ENCODE measurements around the gene MBP. TPM values are rescaled to one million over a fixed set of nuclear protein-coding genes. Genes with fewer than 3 reads are reported as not detected.

Gene MBP
- total RNA-seq, 1 donor from 2014 or later, result 90.6 TPM

GRCh38 chr18:77070627-77071026 lies 62.0 kb downstream of the MBP start:
- Histone ChIP-seq H3K4me3 (no peak overlapping the region), H3K27me3 (ENCODE audit: low read depth) (no peaks in the 10 kb centered on the region), H3K4me1 (peaks cover 88% of the 10 kb centered on the region), H3K36me3 (peaks cover 5% of the 10 kb centered on the region), H3K27ac (no peak overlapping the region), H3K9me3 (no peaks in the 10 kb centered on the region)
- intact Hi-C loops (cut with DNase I), result no loop called here
- ATAC-seq (no peak), DNase-seq (no peak)
- no peak for TF ChIP-seq CTCF (IDR thresholded peaks at IDR 0.05)

GRCh38 chr18:77069931-77070330 lies 62.7 kb downstream of the MBP start:
- ATAC-seq (no peak), DNase-seq (no peak)
- no peak overlapping the region for H3K27ac ChIP-seq
- intact Hi-C loops (cut with DNase I), result no loop called here
- no peaks in the 10 kb centered on the region for H3K27me3 ChIP-seq (ENCODE audit: low read depth)
- no peak for TF ChIP-seq CTCF (IDR thresholded peaks at IDR 0.05)
- peaks cover 95% of the 10 kb centered on the region for H3K4me1 ChIP-seq
- peaks cover 6% of the 10 kb centered on the region for H3K36me3 ChIP-seq
- H3K4me3 ChIP-seq, result no peak overlapping the region
- no peaks in the 10 kb centered on the region for H3K9me3 ChIP-seq

GRCh38 chr18:77069482-77069881 lies 63.1 kb downstream of the MBP start:
- Histone ChIP-seq H3K4me3 (no peak overlapping the region), H3K4me1 (peaks cover 95% of the 10 kb centered on the region), H3K36me3 (peaks cover 6% of the 10 kb centered on the region), H3K27ac (peak overlapping the region; percentile 81), H3K27me3 (ENCODE audit: low read depth) (no peaks in the 10 kb centered on the region), H3K9me3 (no peaks in the 10 kb centered on the region)
- ATAC-seq (no peak), DNase-seq (no peak)
- intact Hi-C loops (cut with DNase I), result no loop called here
- TF ChIP-seq CTCF (IDR thresholded peaks at IDR 0.05), result no peak

- no peak for TF ChIP-seq CTCF (IDR thresholded peaks at IDR 0.05)
- no peak for ATAC-seq
- H3K27me3 ChIP-seq (ENCODE audit: low read depth), result no peaks in the 10 kb centered on the region
- no peaks in the 10 kb centered on the region for H3K9me3 ChIP-seq
- DNase-seq, result no peak
- peaks cover 6% of the 10 kb centered on the region for H3K36me3 ChIP-seq
- peak overlapping the region; percentile 81 for H3K27ac ChIP-seq
- peaks cover 90% of the 10 kb centered on the region for H3K4me1 ChIP-seq
- H3K4me3 ChIP-seq, result no peak overlapping the region
- intact Hi-C loops (cut with DNase I), result no loop called here
These were observed 64.0 kb downstream of the MBP start for GRCh38 chr18:77068321-77069312.

GRCh38 chr18:77067291-77068061 lies 65.1 kb downstream of the MBP start:
- peaks cover 10% of the 10 kb centered on the region for H3K36me3 ChIP-seq
- H3K27me3 ChIP-seq (ENCODE audit: low read depth), result no peaks in the 10 kb centered on the region
- no peak for TF ChIP-seq CTCF (IDR thresholded peaks at IDR 0.05)
- peak overlapping the region; percentile 81 for H3K27ac ChIP-seq
- ATAC-seq (peak; percentile 71 to 85), DNase-seq (peak; percentile 85)
- intact Hi-C loops (cut with DNase I), result no loop called here
- H3K4me3 ChIP-seq, result no peak overlapping the region
- peaks cover 91% of the 10 kb centered on the region for H3K4me1 ChIP-seq
- no peaks in the 10 kb centered on the region for H3K9me3 ChIP-seq

Measured in lower lobe of right lung (tissue), 2 donors.